ENCODE results near the gene EXOSC9. TPM values are rescaled to one million over a fixed set of nuclear protein-coding genes. Genes with fewer than 3 reads are reported as not detected.

EXOSC9 gene
- polyA plus RNA-seq, 3 donors: 13.9 to 21.4 (median 21.3) TPM

DNA sequence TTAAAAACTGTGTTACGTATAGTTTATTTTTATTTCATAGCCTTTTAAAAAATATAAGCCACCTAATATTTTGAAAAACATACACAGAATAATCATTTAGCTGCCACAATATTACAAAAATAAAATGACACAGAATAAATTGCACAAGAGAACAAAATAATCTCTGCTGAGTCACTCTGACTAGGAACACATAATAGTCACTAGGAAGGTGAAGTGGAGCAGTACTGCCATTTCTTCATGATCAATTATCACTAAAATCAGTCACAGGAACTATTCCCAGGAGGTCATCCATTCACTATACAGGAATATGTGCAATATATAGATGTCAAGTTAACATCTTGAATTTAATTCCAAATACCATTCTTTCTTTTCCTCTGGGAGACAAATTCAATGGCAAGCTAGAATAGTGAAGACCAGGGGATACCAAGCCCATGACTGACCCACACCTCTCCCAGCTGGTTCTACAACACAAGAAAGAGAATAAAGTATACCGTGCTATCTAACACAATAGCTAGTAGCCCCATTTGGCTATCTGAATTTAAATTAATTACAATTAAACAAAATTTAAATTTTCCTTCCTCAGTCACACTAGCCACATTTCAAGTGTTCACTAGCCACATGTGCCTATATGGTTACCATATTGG lies 42.1 kb upstream of the EXOSC9 start:
- no peaks in the 10 kb centered on the region for H3K9me3 ChIP-seq (replicated peaks in 1 of 2; ENCODE audit: control insufficient read depth in 1 of 2, insufficient read depth in 1 of 2, low read length in 2 of 2)
- H3K27me3 ChIP-seq (ENCODE audit: control insufficient read depth in 2 of 2, insufficient read depth in 2 of 2, low read length in 2 of 2): peaks cover 18 to 26% of the 10 kb centered on the region in 2 donors
- no peak overlapping the region for H3K4me3 ChIP-seq (replicated peaks in 1 of 3; ENCODE audit: low read depth in 2 of 3, low read length in 3 of 3)
- no peaks in the 10 kb centered on the region for H3K79me2 ChIP-seq (ENCODE audit: insufficient read depth, low read length)
- no peaks in the 10 kb centered on the region for H4K20me1 ChIP-seq (ENCODE audit: insufficient read depth, low read length)
- Mint-ChIP-seq H3K4me3 (no peak overlapping the region), H3K9me3 (peaks cover 0 to 5% (median 2%) of the 10 kb centered on the region in 7 donors), H3K27ac (no peak overlapping the region), H3K27me3 (ENCODE audit: low read depth in 3 of 3) (peaks cover 27 to 37% (median 29%) of the 10 kb centered on the region in 3 donors), H3K36me3 (peaks cover 0 to 1% of the 10 kb centered on the region in 2 donors), H3K4me1 (peaks cover 2% of the 10 kb centered on the region)
- no peaks in the 10 kb centered on the region for H3K36me3 ChIP-seq (replicated peaks in 1 of 2; ENCODE audit: control insufficient read depth in 1 of 2, insufficient read depth in 2 of 2, low read length in 2 of 2)
- H3K4me2 ChIP-seq (replicated peaks; ENCODE audit: extremely low read depth, low read length, poor library complexity, severe bottlenecking): no peak overlapping the region
- H2AFZ ChIP-seq (ENCODE audit: insufficient read depth, low read depth, low read length, poor library complexity, severe bottlenecking): no peak overlapping the region
- H3K4me1 ChIP-seq (ENCODE audit: control insufficient read depth in 1 of 2, insufficient read depth in 2 of 2, low read length in 2 of 2): no peaks in the 10 kb centered on the region
- no peak for DNase-seq
- H3K9ac ChIP-seq (ENCODE audit: insufficient read depth, low read length, poor library complexity, severe bottlenecking): no peak overlapping the region
- no peak overlapping the region for H3K27ac ChIP-seq (ENCODE audit: low read depth in 1 of 2, low read length in 2 of 2)
- intact Hi-C loops (cut with micrococcal nuclease): no loop called here
- TF ChIP-seq, protein P1, sequence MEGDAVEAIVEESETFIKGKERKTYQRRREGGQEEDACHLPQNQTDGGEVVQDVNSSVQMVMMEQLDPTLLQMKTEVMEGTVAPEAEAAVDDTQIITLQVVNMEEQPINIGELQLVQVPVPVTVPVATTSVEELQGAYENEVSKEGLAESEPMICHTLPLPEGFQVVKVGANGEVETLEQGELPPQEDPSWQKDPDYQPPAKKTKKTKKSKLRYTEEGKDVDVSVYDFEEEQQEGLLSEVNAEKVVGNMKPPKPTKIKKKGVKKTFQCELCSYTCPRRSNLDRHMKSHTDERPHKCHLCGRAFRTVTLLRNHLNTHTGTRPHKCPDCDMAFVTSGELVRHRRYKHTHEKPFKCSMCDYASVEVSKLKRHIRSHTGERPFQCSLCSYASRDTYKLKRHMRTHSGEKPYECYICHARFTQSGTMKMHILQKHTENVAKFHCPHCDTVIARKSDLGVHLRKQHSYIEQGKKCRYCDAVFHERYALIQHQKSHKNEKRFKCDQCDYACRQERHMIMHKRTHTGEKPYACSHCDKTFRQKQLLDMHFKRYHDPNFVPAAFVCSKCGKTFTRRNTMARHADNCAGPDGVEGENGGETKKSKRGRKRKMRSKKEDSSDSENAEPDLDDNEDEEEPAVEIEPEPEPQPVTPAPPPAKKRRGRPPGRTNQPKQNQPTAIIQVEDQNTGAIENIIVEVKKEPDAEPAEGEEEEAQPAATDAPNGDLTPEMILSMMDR (IDR thresholded peaks at IDR 0.05): no peak
- WGBS (ENCODE audit: insufficient coverage): 100% methylated on average over 1 of the region's 2 CpGs

DNA sequence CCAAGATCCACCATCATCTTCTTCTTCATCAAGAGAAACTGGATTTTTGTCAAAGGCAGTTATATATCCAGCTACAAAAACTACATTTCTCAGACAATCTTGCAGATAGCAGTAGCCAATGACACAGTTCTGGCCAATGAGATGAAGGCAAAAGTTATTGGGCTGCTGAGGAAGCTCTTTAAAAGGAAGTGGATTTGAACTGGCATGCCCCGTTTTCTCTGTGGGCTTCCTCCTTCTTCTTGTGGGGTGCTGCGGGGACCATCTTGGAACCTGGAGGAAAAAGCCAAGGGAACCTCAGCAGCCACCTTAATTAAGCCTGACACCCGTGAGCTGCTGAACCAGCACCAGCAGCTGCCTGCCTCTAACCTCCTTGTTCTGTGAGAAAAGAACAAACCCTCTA lies 40.9 kb upstream of the EXOSC9 start:
- intact Hi-C loops (cut with micrococcal nuclease): no loop called here
- H3K27me3 ChIP-seq (ENCODE audit: control insufficient read depth in 2 of 2, insufficient read depth in 2 of 2, low read length in 2 of 2): peaks cover 22 to 38% of the 10 kb centered on the region in 2 donors
- peaks cover 4% of the 10 kb centered on the region for H3K4me1 Mint-ChIP-seq
- H3K27ac ChIP-seq (ENCODE audit: low read depth in 1 of 2, low read length in 2 of 2): no peak overlapping the region
- H3K4me2 ChIP-seq (replicated peaks; ENCODE audit: extremely low read depth, low read length, poor library complexity, severe bottlenecking): no peak overlapping the region
- H3K9me3 Mint-ChIP-seq: peaks cover 0 to 7% (median 4%) of the 10 kb centered on the region in 7 donors
- peaks cover 35 to 46% (median 38%) of the 10 kb centered on the region in 3 donors for H3K27me3 Mint-ChIP-seq (ENCODE audit: low read depth in 3 of 3)
- no peak overlapping the region for H3K27ac Mint-ChIP-seq
- no peak overlapping the region for H2AFZ ChIP-seq (ENCODE audit: insufficient read depth, low read depth, low read length, poor library complexity, severe bottlenecking)
- no peak overlapping the region for H3K4me3 Mint-ChIP-seq
- 0% methylated on average over 1 of the region's 3 CpGs for WGBS (ENCODE audit: insufficient coverage)
- no peaks in the 10 kb centered on the region for H3K4me1 ChIP-seq (ENCODE audit: control insufficient read depth in 1 of 2, insufficient read depth in 2 of 2, low read length in 2 of 2)
- H4K20me1 ChIP-seq (ENCODE audit: insufficient read depth, low read length): no peaks in the 10 kb centered on the region
- H3K36me3 ChIP-seq (replicated peaks in 1 of 2; ENCODE audit: control insufficient read depth in 1 of 2, insufficient read depth in 2 of 2, low read length in 2 of 2): no peaks in the 10 kb centered on the region
- no peak for DNase-seq
- H3K4me3 ChIP-seq (replicated peaks in 1 of 3; ENCODE audit: low read depth in 2 of 3, low read length in 3 of 3): no peak overlapping the region
- TF ChIP-seq, protein P1 (IDR thresholded peaks at IDR 0.05): no peak
- no peaks in the 10 kb centered on the region for H3K79me2 ChIP-seq (ENCODE audit: insufficient read depth, low read length)
- no peak overlapping the region for H3K9ac ChIP-seq (ENCODE audit: insufficient read depth, low read length, poor library complexity, severe bottlenecking)
- H3K9me3 ChIP-seq (replicated peaks in 1 of 2; ENCODE audit: control insufficient read depth in 1 of 2, insufficient read depth in 1 of 2, low read length in 2 of 2): no peaks in the 10 kb centered on the region
- peaks cover under 1 to 3% of the 10 kb centered on the region in 2 donors for H3K36me3 Mint-ChIP-seq
